T-helper 9 cell (primary cell): ENCODE data around the gene NHEJ1.
"Not testable (repeated sequence)": the region's sequence is repeated elsewhere in the genome, so short reads cannot be mapped to it uniquely, and the experiment has no call there.

Experiments used
- DNase-seq: peaks from one replicate; pipeline ENCODE4 v3.0.0-alpha.2; 2020
- total RNA-seq, 2 donors: gene quantifications; one replicate each; lab custom pipeline; 2026; lab: John Stamatoyannopoulos, UW

NHEJ1 gene
- 7.2 to 10.2 reads per million in 2 donors for total RNA-seq

DNA sequence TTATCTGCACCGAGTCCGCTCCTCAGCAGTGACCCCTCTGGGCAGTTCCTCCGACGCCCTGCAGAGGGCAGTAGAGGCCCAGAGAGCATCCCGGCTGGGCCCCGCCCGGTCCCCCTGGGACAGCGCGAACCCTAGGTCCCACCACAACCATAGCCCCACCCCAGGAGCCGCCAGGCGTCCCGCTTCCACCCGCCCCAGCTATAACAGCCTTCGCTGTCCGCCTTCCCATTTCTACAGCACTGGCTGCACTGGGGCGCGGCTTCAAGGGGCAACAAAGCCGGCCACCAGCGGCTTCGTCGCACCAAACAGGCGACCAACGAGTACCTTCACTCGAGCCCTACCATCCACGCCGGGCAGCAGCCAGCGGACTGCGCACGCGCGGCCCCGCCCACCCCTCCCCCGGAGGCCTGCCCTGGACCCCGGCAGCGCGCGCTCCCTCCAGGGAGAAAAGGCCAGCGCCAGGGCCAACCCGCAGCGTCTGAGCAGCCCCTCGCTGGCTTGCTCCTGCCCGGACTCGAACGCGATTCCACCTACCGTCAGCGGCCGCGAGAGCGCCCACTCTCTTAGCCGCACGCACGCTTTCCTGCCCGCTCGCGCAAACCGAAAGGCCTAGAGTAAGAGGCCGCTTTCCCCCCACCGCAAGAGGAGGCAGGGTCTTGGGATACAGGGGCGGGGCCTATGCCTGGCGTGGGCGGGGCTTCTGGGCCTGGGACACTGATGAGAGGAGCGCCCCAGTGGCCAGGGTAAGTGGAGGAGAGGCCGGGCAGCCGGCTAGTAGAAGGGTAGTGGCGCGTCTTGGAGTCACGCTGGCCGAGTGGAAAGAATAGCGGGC is at the start of gene NHEJ1:
Gene NHEJ1 (minus strand): TSS at position 630 of the 832 bp plus-strand sequence. CDS start 2,453 bp downstream, outside the sequence.
- peak; percentile 87 for DNase-seq

DNA sequence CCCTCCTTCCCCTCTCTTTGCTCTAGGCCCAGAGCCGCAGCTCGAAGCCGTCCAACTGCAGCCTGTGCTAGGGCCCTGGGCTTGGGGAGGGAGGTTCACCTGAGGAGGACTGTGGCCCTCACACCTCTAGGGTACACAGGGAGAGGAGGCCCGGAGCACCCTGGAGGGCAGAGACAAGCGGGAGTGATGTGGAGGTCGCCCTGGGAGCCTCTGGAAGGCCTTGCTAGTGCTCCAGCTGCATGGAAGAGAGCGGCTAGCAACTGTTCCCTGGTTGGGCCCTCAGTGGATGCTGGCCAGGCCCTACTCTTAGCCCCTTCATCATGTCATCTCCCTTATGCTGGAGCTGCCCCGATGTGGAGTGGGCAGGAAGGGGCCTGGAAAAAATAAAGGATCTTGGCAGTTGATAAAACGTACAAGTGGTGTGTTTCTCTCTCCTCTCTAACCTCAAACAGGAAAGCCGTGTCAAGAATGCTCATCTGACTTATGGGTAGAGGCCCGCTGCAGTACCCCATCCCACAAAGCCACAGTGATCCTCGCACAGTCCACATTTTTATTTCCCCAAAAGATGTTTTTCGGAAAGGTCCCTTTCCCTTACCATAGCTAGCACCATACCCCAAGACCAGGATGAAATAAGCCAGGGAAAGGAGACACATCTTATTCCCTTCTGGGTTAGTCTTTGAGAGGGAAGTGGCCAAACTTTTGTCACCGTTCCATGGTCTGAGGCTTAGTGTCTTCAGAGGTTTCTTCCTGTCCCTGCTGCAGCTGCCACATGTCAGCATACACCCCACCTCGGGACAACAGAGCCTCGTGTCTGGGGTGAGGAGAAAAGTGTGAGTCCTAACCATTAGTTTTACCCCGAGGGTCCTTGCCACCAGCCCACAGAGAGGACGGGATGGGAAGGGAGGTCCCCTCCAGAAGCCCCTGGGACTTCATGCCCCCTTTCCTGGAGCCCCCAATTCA is 48.9 kb upstream of the NHEJ1 start:
- no peak for DNase-seq

DNA sequence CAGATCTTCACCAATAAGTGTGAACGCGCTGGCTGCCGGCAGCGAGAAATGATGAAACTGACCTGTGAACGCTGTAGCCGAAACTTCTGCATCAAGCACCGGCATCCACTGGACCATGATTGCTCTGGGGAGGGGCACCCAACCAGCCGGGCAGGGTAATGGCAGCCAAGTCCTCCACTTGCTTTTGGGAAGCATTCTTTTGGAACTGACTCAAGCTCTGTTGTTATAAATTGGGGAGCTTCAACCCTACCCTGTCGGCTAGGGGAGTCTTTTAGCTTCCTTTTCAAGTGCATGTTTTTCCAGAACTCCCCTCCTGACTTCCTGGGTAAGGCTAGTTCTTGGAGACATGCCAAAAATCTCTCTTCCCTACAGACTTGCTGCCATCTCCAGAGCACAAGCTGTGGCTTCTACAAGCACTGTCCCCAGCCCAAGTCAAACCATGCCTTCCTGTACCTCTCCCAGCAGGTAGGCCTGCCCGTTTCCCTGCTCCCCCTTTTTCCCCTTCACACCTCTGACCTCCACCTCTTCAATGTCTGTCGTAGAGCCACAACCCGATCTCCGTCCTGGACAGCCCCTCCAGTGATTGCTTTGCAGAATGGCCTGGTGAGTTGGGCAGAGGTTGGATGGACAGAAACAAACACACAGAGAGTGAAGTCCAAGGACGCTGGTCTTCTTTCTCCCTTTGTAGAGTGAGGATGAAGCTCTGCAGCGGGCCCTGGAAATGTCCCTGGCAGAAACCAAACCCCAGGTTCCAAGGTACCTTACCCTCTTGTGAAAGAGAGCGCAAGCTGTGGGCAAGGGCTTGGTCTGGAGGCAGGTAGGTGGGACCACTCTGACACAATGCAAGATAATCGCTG is 47.5 kb upstream of the NHEJ1 start:
- DNase-seq: no peak

DNA sequence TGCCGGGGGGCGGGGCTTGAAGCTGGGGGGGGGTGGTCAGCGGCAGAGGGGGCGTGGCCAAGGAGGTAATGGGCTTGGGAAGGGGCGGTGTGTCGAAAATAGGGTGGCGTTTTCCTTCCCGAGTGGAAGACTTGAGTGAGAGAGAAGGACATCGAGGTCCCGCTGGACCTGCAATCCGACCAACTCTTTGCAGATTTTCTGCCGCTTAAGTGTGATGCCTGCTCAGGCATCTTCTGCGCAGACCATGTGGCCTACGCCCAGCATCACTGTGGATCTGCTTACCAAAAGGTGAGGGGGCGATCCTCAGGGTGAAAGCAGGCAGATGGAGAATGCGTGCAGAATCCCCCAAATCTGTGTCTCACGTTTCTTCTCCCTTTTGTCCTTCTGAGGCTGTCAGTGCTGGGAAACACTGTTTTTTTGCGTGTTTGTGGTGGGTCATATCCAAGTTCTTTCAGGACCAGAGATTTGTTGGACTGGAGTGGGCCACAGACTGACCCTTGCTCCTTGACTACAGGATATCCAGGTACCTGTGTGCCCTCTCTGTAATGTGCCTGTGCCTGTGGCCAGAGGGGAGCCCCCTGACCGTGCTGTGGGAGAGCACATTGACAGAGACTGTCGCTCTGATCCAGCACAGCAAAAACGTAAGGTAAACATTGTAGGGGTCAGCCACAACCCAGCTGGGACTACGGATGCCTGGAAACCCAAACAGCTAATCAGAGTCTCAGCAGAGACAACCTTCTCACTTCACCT is 46.7 kb upstream of the NHEJ1 start:
- no peak for DNase-seq

DNA sequence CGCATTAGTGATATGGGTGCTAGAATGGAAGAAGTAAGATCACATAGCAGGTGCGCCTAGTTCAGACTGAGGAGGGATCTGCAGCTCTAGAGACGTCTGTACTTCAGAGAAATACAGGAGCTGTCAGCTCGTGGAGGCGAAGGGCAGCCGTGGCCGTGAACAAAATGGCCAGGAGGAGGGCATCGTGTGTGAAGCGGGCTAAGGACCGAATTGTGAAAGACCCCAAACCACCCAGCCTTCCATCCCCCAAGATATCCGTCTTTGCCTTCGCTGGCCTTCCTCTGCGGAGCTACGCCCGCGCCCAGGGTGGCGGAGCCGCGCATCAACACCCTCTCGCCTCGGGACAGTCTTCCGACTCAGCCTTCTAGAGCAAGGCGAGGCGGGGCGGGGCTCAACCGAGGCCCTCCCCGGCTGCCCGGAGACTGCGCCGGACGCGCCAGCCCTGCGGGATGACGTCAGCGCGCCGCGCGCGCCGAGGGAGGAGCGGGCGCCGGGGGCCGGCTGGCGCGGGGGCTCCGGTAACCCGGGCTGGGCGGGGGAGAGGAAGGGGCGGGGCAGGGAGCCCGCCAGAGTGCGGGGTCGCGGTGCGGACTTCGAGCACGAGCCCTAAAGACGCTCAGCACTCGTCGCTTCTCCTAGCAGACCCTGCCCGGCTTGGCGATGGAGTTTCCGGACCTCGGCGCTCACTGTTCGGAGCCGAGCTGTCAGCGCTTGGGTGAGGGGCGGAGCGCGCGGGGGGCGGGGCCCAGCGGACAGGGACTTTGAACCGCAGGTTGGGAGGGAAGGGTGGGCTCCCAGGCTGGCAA is 45.9 kb upstream of the NHEJ1 start, which contains the start of gene ZFAND2B:
Gene ZFAND2B (plus strand): TSS at position 455 of the 806 bp plus-strand sequence. CDS start 206 bp downstream, at position 661.
- peak; percentile 94 for DNase-seq

DNA sequence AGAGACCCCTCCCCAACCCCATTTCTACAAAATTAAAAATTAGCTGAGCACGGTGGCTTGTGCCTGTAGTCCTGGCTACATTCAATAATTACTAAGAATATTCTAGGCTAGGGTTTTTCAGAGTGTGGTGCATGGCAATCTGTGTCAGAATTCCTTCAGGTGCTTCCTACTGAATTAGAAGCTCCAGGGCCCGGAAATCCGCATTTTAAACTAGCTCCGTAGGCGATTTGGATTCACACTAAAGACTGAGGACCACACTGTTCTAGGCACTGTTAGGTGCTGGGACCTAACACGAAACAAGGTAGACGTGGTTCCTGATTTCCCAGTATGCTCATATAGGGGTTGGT is 45.3 kb upstream of the NHEJ1 start:
- no peak for DNase-seq

- DNase-seq: no peak
These were observed 44.5 kb upstream of the NHEJ1 start for GRCh38 chr2:219205165-219205538.

- DNase-seq: no peak
These were observed 44.0 kb upstream of the NHEJ1 start for GRCh38 chr2:219204425-219205164.

DNA sequence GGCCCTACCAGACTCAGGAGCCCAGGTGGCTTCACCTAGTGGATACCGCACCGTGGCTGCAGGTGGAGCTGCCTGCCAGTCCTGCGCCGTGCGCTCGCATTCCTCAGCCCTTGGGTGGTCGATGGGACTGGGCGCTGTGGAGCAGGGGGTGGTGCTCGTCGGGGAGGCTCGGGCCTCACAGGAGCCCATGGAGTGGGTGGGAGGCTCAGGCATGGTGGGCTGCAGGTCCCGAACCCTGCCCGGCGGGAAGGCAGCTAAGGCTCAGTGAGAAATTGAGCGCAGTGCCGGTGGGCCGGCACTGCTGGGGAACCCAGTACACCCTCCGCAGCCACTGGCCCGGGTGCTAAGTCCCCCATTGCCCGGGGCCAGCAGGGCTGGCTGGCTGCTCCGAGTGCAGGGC is 40.7 kb upstream of the NHEJ1 start:
- DNase-seq: not testable (repeated sequence)

DNA sequence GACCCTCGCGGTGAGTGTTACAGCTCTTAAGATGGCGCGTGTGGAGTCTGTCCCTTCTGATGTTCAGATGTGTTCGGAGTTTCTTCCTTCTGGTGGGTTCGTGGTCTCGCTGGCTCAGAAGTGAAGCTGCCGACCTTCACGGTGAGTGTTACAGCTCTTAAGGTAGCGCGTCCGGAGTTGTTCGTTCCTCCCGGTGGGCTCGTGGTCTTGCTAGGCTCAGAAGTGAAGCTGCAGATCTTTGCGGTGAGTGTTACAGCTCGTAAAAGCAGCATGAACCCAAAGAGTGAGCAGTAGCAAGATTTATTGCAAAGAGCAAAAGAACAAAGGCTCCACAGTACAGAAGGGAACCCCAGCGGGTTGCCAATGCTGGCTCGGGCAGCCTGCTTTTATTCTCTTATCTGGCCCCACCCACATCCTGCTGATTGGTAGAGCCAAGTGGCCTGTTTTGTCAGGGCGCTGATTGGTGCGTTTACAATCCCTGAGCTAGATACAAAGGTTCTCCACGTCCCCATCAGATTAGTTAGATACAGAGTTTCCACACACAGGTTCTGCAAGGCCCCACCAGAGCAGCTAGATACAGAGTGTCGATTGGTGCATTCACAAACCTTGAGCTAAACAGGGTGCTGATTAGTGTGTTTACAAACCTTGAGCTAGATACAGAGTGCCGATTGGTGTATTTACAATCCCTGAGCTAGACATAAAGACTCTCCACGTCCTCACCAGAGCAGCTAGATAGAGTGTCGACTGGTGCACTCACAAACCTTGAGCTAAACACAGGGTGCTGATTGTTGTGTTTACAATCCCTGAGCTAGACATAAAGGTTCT is 40.1 kb upstream of the NHEJ1 start:
- not testable (repeated sequence) for DNase-seq

GRCh38 chr2:219199470-219200211 is 39.0 kb upstream of the NHEJ1 start:
- no peak for DNase-seq

DNA sequence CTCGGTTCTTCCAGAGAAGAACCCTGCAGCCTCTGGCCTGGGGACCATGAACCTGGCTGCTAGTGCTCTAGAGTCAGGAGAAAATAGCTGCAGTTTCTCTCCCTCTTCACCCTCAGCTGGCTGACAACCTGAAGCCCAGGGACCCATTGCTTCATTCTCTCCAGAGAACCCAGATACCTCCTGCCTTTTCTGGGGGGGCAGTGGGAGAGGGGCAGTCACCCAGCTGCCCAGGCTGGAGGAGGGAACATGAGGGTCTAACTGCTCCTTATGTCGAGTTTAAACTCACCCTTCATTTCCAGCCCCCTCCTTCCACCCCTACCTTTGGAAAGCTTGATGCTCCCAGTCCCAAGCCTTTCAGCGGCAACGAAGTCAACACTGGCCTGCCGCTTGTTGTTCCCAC is 38.4 kb upstream of the NHEJ1 start:
- DNase-seq: no peak

- DNase-seq: no peak
These were observed 36.8 kb upstream of the NHEJ1 start for GRCh38 chr2:219197388-219197787.

DNA sequence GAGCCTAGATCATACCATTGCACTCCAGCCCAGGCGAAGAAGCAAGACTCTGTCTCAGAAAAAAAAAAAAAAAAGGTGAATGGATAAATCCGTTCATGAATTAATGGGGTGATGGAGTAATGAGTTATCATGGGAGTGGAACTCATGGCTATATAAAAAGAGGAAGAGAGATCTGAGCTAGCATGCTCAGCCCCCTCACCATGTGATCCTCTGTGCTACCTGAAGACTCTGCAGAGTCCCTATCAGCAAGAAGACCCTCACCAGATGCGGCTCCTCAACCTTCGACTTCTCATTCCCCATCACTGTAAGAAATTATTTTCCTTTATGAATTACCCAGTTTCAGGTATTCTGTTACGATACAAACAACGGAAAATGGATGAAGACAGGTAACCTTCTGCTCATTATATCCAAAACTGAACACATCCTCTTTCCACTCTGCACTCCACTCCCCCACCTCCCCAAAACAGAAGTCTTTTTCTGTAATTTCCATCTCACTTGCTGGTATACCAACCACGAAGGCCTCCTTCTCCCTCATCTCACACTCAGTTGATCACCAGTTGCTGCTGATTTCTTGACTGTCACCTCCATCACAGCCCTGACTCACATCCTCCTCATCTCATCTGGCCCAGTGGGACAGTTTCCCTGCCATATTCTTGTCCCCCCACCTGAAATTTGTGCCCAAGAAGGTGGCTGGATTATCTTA is 26.3 kb upstream of the NHEJ1 start:
- DNase-seq: no peak

GRCh38 chr2:219184121-219184520 is 23.5 kb upstream of the NHEJ1 start:
- no peak for DNase-seq

GRCh38 chr2:219183151-219183772 is 22.6 kb upstream of the NHEJ1 start:
- no peak for DNase-seq
